ENCODE measurements around the gene TNIP2. TPM values are rescaled to one million over a fixed set of nuclear protein-coding genes. Genes with fewer than 3 reads are reported as not detected.
"Not testable (repeated sequence)": the region's sequence is repeated elsewhere in the genome, so short reads cannot be mapped to it uniquely, and the experiment has no call there.

The TNIP2 gene
- total and polyA plus RNA-seq, 8 donors, result 11.4 to 25.4 (median 17.9) TPM

DNA sequence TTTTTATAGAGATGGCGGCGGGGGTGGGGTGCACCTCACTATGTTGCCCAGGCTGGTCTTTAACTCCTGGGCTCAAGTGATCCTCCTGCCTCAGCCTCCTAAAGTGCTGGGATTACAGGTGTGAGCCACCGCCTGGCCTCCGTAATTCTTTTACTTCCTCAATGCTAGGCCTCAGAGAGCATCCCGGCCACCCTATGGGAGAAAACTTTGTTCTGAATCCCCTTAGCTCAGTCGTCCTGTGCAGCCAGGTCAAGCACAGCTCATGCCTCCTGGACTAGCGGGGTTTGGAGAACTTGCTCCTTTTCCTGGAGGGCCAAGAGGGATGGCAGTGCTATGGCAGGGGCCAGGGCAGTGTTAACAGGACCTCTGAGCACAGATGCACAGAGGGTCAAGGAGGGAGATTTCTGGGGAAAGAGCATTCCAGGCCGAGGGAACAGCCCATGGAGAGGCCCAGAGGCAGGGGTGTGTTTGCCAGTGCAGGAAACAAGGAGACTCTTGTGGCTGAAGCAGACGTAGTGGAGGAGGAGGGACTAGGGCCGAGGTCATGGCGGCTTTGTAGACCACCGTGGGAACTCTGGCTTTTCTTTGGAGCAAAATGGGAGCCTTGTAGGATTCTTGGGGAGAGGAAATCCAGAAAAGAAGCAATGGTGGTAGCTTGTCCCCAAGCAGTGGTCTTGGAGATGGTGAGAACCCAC is 9.8 kb upstream of the TNIP2 start:
- intact Hi-C loops (cut with DNase I), result loop anchor here in 2 of 3 donors (10.0 kb wide), 2 partner anchors 169 to 269 kb away; no protein-coding TSS in a partner anchor
- no peak overlapping the region for H3K4me3 ChIP-seq
- 88 to 92% methylated on average over 12 of the region's 12 CpGs for WGBS, 2 donors
- TF ChIP-seq, protein P1, sequence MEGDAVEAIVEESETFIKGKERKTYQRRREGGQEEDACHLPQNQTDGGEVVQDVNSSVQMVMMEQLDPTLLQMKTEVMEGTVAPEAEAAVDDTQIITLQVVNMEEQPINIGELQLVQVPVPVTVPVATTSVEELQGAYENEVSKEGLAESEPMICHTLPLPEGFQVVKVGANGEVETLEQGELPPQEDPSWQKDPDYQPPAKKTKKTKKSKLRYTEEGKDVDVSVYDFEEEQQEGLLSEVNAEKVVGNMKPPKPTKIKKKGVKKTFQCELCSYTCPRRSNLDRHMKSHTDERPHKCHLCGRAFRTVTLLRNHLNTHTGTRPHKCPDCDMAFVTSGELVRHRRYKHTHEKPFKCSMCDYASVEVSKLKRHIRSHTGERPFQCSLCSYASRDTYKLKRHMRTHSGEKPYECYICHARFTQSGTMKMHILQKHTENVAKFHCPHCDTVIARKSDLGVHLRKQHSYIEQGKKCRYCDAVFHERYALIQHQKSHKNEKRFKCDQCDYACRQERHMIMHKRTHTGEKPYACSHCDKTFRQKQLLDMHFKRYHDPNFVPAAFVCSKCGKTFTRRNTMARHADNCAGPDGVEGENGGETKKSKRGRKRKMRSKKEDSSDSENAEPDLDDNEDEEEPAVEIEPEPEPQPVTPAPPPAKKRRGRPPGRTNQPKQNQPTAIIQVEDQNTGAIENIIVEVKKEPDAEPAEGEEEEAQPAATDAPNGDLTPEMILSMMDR (IDR thresholded peaks at IDR 0.05), result no peak
- no peak for FAIRE-seq
- no peaks in the 10 kb centered on the region for H3K27me3 ChIP-seq
- peak in 1 of 6 donors; percentile 30 for DNase-seq
- no peak overlapping the region for H3K27ac ChIP-seq
- H3K9me3 ChIP-seq, result no peaks in the 10 kb centered on the region
- no peak for ATAC-seq
- peaks cover 8 to 13% (median 10%) of the 10 kb centered on the region in 3 donors for H3K4me1 ChIP-seq
- H3K36me3 ChIP-seq, result no peaks in the 10 kb centered on the region

DNA sequence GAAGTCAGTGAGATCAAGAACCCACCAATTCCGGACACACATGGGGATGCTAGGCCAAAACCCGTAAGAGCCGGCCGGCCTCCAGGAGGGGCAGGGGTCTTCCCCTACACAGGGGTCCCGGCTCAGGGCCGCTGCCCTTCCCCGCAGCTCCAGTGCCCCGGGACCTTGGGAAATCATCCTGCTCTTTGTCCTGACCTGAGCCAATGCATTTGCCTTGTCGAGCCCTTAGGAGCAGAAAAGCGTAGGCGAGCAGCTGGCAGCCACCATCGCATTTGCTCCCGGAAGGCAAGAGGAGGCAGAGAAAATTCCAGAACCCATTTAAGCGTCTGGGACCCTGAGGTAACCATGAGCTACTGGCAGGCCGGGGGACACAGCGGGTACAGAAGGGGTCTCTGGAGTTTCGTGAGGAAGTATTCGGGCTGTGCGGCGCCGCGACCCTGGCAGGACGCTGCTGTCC is 7.4 kb upstream of the TNIP2 start:
- no peak for FAIRE-seq
- peak in 1 of 6 donors; percentile 80 for DNase-seq
- no peak for ATAC-seq

DNA sequence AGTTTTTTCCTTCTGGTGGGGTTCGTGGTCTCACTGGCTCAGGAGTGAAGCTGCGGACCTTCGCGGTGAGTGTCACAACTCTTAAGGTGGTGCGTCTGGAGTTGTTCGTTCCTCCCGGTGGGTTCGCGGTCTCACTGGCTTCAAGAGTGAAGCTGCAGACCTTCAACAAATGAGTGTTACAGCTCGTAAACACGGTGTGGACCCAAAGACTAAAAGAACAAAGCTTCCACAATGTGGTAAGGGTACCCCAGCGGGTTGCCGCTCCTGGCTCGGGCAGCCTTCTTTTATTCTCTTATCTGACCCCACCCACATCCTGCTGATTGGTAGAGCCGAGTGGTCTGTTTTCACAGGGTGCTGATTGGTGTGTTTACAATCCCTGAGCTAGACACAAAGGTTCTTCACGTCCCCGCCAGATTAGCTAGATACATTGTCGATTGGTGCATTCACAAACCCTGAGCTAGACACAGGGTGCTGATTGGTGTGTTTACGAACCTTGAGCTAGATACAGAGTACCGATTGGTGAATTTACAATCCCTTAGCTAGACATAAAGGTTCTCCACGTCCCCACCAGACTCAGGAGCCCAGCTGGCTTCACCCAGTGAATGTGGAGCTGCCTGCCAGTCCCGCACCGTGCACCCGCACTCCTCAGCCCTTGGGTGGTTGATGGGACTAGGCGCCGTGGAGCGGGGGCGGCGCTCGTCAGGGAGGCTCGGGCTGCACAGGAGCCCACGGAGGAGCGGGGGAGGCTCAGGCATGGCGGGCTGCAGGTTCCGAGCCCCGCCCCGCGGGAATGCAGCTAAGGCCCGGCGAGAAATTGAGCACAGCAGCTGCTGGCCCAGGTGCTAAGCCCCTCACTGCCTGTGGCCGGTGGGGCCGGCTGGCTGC is 6.6 kb upstream of the TNIP2 start:
- Histone ChIP-seq H3K4me1 (peaks cover 13 to 18% (median 15%) of the 10 kb centered on the region in 3 donors), H3K27ac (peak overlapping the region in 2 of 4 donors; percentile 94 to 95)
- FAIRE-seq, H3K9me3 ChIP-seq, ATAC-seq, H3K36me3 ChIP-seq, H3K27me3 ChIP-seq, H3K4me3 ChIP-seq, DNase-seq: not testable (repeated sequence)
- intact Hi-C loops (cut with DNase I), result loop anchor here in 2 of 3 donors (10.0 kb wide), 2 partner anchors 172 to 272 kb away; no protein-coding TSS in a partner anchor
- 93% methylated on average over 36 to 41 of the region's 42 CpGs for WGBS, 2 donors

More for the DNA sequence above, 7.4 kb upstream of the TNIP2 start:
- Histone ChIP-seq H3K9me3 (no peaks in the 10 kb centered on the region), H3K27me3 (no peaks in the 10 kb centered on the region), H3K4me1 (peaks cover 13 to 18% (median 15%) of the 10 kb centered on the region in 3 donors), H3K4me3 (peak overlapping the region; percentile 16 to 44 (median 30)), H3K36me3 (no peaks in the 10 kb centered on the region), H3K27ac (peak overlapping the region in 2 of 4 donors; percentile 44 to 67)
- TF ChIP-seq, protein P1 (IDR thresholded peaks at IDR 0.05), result no peak
- WGBS, 2 donors, result 42 to 73% methylated on average over 20 to 23 of the region's 23 CpGs
- intact Hi-C loops (cut with DNase I), result loop anchor here in 2 of 3 donors (10.0 kb wide), 2 partner anchors 171 to 271 kb away; no protein-coding TSS in a partner anchor

DNA sequence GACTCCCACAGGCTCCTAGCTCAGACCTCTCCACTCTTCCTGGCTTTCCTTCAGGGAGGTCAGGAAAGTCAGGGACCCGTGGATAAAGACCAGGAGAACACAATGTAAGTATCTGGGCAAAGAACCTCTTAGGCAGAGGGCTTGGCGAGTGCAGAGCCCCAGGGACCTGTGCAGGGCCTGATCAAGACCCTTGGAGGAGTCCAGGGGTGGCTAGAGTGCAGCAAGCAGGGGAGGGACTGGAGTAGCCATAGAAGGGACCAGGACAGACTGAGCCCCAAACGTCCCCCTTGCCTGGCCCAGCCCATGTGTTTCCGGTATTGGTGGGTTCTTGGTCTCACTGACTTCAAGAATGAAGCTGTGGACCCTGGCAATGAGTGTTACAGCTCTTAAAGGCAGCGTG is 5.9 kb upstream of the TNIP2 start:
- H3K4me3 ChIP-seq, result no peak overlapping the region
- DNase-seq (no peak), FAIRE-seq (no peak), ATAC-seq (no peak)
- no peaks in the 10 kb centered on the region for H3K27me3 ChIP-seq
- H3K4me1 ChIP-seq, result peaks cover 13 to 18% (median 15%) of the 10 kb centered on the region in 3 donors
- H3K9me3 ChIP-seq, result no peaks in the 10 kb centered on the region
- intact Hi-C loops (cut with DNase I), result loop anchor here in 2 of 3 donors (10.0 kb wide), 2 partner anchors 173 to 273 kb away; no protein-coding TSS in a partner anchor
- H3K27ac ChIP-seq, result peak overlapping the region; percentile 46 to 95 (median 88)
- no peaks in the 10 kb centered on the region for H3K36me3 ChIP-seq
- WGBS, 2 donors, result 49 to 74% methylated on average over 5 of the region's 5 CpGs
- TF ChIP-seq, protein P1 (IDR thresholded peaks at IDR 0.05), result no peak

Measured in pancreas (tissue), 10 donors.